Nephron progenitor cell (in vitro differentiated cells): ENCODE results near the gene LRCOL1.

Source experiments
- DNase-seq: peaks from one replicate; pipeline ENCODE4 v3.0.0; 2021
- H3K27ac Mint-ChIP-seq: 2 replicates; pipeline ENCODE4 v1.8.0; 2021; ENCODE audit warnings: mild to moderate bottlenecking, moderate library complexity, mixed read lengths
- H3K27me3 Mint-ChIP-seq: 2 replicates; pipeline ENCODE4 v1.8.0; 2021; ENCODE audit warnings: mild to moderate bottlenecking, low read depth, mixed read lengths; ENCODE audit not compliant: poor library complexity
- H3K36me3 Mint-ChIP-seq: 2 replicates; pipeline ENCODE4 v1.8.0; 2021; ENCODE audit warnings: low read depth, mixed read lengths
- H3K4me1 Mint-ChIP-seq: 2 replicates; pipeline ENCODE4 v1.8.0; 2021; ENCODE audit warnings: mixed read lengths
- H3K4me3 Mint-ChIP-seq: 2 replicates; pipeline ENCODE4 v1.8.0; 2021; ENCODE audit warnings: mild to moderate bottlenecking, moderate library complexity, mixed read lengths
- H3K9me3 Mint-ChIP-seq: 2 replicates; pipeline ENCODE4 v1.8.0; 2021; ENCODE audit warnings: mild to moderate bottlenecking, moderate library complexity, mixed read lengths
- CTCF ChIP-seq: fragments of 200-600 bp; sonication (generic); IDR thresholded peaks from 2 replicates; pipeline ENCODE4 v1.5.0; 2021; ENCODE audit warnings: antibody characterized with exemption

Gene LRCOL1

GRCh38 chr12:132586929-132587328 lies 23.5 kb downstream of the LRCOL1 start:
- H3K9me3 Mint-ChIP-seq = peaks cover 8% of the 10 kb centered on the region
- TF ChIP-seq CTCF = no peak
- H3K27me3 Mint-ChIP-seq = peaks cover 69% of the 10 kb centered on the region
- peaks cover 6% of the 10 kb centered on the region for H3K4me1 Mint-ChIP-seq
- H3K27ac Mint-ChIP-seq = no peak overlapping the region
- H3K4me3 Mint-ChIP-seq = no peak overlapping the region
- H3K36me3 Mint-ChIP-seq = peaks cover 5% of the 10 kb centered on the region
- DNase-seq = no peak

- peaks cover 13% of the 10 kb centered on the region for H3K36me3 Mint-ChIP-seq
- DNase-seq = no peak
- H3K27me3 Mint-ChIP-seq = peaks cover 64% of the 10 kb centered on the region
- peaks cover 10% of the 10 kb centered on the region for H3K4me1 Mint-ChIP-seq
- H3K9me3 Mint-ChIP-seq = peaks cover 4% of the 10 kb centered on the region
- TF ChIP-seq CTCF = no peak
- H3K4me3 Mint-ChIP-seq = no peak overlapping the region
- H3K27ac Mint-ChIP-seq = no peak overlapping the region
Observed at GRCh38 chr12:132585177-132585576, 25.2 kb downstream of the LRCOL1 start.

- H3K27ac Mint-ChIP-seq = no peak overlapping the region
- H3K27me3 Mint-ChIP-seq = peaks cover 64% of the 10 kb centered on the region
- H3K9me3 Mint-ChIP-seq = peaks cover 4% of the 10 kb centered on the region
Observed at GRCh38 chr12:132584429-132584828, 26.0 kb downstream of the LRCOL1 start.

GRCh38 chr12:132583736-132584135 lies 26.6 kb downstream of the LRCOL1 start:
- no peak for TF ChIP-seq CTCF
- Mint-ChIP-seq H3K36me3 (peaks cover 24% of the 10 kb centered on the region), H3K4me3 (peak overlapping the region; percentile 82), H3K9me3 (no peaks in the 10 kb centered on the region), H3K27me3 (peaks cover 58% of the 10 kb centered on the region), H3K4me1 (peaks cover 23% of the 10 kb centered on the region), H3K27ac (no peak overlapping the region)
- peak; percentile 62 for DNase-seq

More at GRCh38 chr12:132584429-132584828, 26.0 kb downstream of the LRCOL1 start:
- no peak for DNase-seq
- Mint-ChIP-seq H3K36me3 (peaks cover 17% of the 10 kb centered on the region), H3K4me3 (no peak overlapping the region), H3K4me1 (peaks cover 17% of the 10 kb centered on the region)
- TF ChIP-seq CTCF = no peak

GRCh38 chr12:132583411-132583710 lies 27.0 kb downstream of the LRCOL1 start:
- no peak for TF ChIP-seq CTCF
- Mint-ChIP-seq H3K36me3 (peaks cover 28% of the 10 kb centered on the region), H3K27me3 (peaks cover 58% of the 10 kb centered on the region), H3K27ac (no peak overlapping the region), H3K4me1 (peaks cover 27% of the 10 kb centered on the region), H3K4me3 (peak overlapping the region; percentile 82), H3K9me3 (no peaks in the 10 kb centered on the region)
- DNase-seq = peak; percentile 52

GRCh38 chr12:132582582-132583410 lies 27.6 kb downstream of the LRCOL1 start:
- Mint-ChIP-seq H3K36me3 (peaks cover 34% of the 10 kb centered on the region), H3K4me3 (peak overlapping the region; percentile 62), H3K4me1 (peaks cover 33% of the 10 kb centered on the region), H3K9me3 (no peaks in the 10 kb centered on the region), H3K27ac (no peak overlapping the region), H3K27me3 (peaks cover 56% of the 10 kb centered on the region)
- peak; percentile 35 for DNase-seq
- no peak for TF ChIP-seq CTCF
